ENCODE results near the gene COL6A2. TPM values are rescaled to one million over a fixed set of nuclear protein-coding genes. Genes with fewer than 3 reads are reported as not detected.
"Not testable (repeated sequence)": the region's sequence is repeated elsewhere in the genome, so short reads cannot be mapped to it uniquely, and the experiment has no call there.

COL6A2 gene
- total RNA-seq, 1 experiment from 2014 or later: 15.0 TPM

DNA sequence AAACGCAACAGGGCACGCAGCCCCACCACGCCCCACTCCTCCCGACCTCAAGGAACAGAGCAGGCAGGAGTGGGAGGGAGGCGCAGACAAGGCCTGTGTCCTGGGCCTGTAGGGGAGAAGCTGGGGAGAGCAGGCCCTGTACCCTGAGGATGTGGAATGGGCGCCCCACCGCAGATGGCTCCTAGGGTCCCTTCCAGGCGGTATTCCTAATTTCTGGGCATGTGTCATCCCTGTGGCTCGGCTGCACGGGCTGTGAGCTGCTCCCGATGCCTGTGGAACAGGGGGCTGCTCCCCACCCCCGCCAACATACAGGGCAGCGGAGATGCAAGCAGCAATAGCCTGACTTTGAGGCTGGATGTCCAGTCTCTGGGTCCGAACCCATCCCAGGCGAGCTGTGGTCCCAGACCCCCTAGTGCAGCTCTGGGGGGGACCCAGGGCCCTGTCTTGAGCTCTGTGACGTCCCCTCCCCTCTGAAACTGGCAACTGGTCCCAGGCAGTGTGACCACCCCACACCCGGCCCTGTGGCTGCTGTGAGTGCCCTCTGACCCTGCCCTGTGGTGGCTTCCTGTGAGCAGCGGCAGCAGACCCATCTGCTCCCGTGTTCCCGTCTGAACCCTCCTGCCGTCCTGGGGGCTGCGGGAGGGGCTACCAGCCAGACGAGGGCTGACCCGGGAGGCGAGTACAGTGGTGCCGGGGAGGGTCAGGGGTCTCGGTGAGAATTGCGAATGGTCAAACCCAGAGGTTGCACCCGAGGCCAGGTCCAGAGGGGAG is 13.9 kb upstream of the COL6A2 start:
- no peak for TF ChIP-seq EZH2 (IDR thresholded peaks at IDR 0.05; ENCODE audit: borderline replicate concordance, low read depth, low read length, poor library complexity, severe bottlenecking)
- TF ChIP-seq, protein P1, sequence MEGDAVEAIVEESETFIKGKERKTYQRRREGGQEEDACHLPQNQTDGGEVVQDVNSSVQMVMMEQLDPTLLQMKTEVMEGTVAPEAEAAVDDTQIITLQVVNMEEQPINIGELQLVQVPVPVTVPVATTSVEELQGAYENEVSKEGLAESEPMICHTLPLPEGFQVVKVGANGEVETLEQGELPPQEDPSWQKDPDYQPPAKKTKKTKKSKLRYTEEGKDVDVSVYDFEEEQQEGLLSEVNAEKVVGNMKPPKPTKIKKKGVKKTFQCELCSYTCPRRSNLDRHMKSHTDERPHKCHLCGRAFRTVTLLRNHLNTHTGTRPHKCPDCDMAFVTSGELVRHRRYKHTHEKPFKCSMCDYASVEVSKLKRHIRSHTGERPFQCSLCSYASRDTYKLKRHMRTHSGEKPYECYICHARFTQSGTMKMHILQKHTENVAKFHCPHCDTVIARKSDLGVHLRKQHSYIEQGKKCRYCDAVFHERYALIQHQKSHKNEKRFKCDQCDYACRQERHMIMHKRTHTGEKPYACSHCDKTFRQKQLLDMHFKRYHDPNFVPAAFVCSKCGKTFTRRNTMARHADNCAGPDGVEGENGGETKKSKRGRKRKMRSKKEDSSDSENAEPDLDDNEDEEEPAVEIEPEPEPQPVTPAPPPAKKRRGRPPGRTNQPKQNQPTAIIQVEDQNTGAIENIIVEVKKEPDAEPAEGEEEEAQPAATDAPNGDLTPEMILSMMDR (conservative IDR thresholded peaks at IDR 0.05; ENCODE audit: low read depth, low read length): no peak

DNA sequence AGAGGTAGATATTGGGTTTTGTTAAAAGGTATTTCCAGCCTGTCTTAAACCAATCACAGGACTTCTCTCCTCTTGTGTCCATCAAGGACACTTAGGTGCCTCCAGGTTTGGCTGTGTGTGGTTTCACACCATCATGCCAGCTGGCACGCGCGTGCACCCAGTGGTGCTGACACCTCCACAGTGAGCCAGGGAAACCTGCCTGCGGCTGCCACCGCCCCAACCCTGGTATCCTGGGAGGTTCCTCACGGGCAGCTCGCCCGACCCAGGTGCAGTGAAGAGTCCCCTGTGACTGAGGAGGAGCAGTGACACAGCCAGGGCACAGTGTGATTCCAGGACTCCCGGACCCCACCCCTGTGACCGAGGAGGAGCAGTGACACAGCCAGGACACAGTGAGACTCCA is 13.2 kb upstream of the COL6A2 start:
- TF ChIP-seq EZH2 (IDR thresholded peaks at IDR 0.05; ENCODE audit: borderline replicate concordance, low read depth, low read length, poor library complexity, severe bottlenecking): no peak
- TF ChIP-seq, protein P1 (conservative IDR thresholded peaks at IDR 0.05; ENCODE audit: low read depth, low read length): no peak
- intact Hi-C loops (cut with micrococcal nuclease; ENCODE audit: unreplicated experiment): no loop called here
- no peak overlapping the region for H3K27ac ChIP-seq (ENCODE audit: low read depth, low read length, poor library complexity, severe bottlenecking)
- ChIA-PET POLR2A (ENCODE audit: low non-redundant PET) (no interaction called here), CTCF (no interaction called here)
- no TSS peak for BruUV-seq (replicated peaks)
- no peaks in the 10 kb centered on the region for H3K27me3 ChIP-seq (replicated peaks; ENCODE audit: insufficient read depth, low read depth, low read length, poor library complexity)
- DNase-seq (ENCODE audit: low spot score): no peak
- H3K4me1 ChIP-seq (ENCODE audit: insufficient read depth, low read length, poor library complexity, severe bottlenecking): peaks cover 2% of the 10 kb centered on the region
- no peaks in the 10 kb centered on the region for H3K9me3 ChIP-seq (ENCODE audit: low read depth, low read length, poor library complexity, severe bottlenecking)
- H3K4me3 ChIP-seq (ENCODE audit: low read depth, low read length, poor library complexity, severe bottlenecking): no peak overlapping the region
- no peaks in the 10 kb centered on the region for H3K36me3 ChIP-seq (ENCODE audit: insufficient read depth, low read length, poor library complexity, severe bottlenecking)

More for the DNA sequence above, 13.9 kb upstream of the COL6A2 start:
- Histone ChIP-seq H3K9me3 (ENCODE audit: low read depth, low read length, poor library complexity, severe bottlenecking) (no peaks in the 10 kb centered on the region), H3K4me3 (ENCODE audit: low read depth, low read length, poor library complexity, severe bottlenecking) (no peak overlapping the region), H3K4me1 (ENCODE audit: insufficient read depth, low read length, poor library complexity, severe bottlenecking) (peaks cover 6% of the 10 kb centered on the region), H3K36me3 (ENCODE audit: insufficient read depth, low read length, poor library complexity, severe bottlenecking) (no peaks in the 10 kb centered on the region), H3K27ac (ENCODE audit: low read depth, low read length, poor library complexity, severe bottlenecking) (no peak overlapping the region), H3K27me3 (replicated peaks; ENCODE audit: insufficient read depth, low read depth, low read length, poor library complexity) (no peaks in the 10 kb centered on the region)
- POLR2A ChIA-PET (ENCODE audit: low non-redundant PET): no interaction called here
- CTCF ChIA-PET: no interaction called here
- no peak for DNase-seq (ENCODE audit: low spot score)
- intact Hi-C loops (cut with micrococcal nuclease; ENCODE audit: unreplicated experiment): no loop called here
- no TSS peak for BruUV-seq (replicated peaks)

GRCh38 chr21:46085259-46085658 is 12.7 kb upstream of the COL6A2 start:
- intact Hi-C loops (cut with micrococcal nuclease; ENCODE audit: unreplicated experiment); H3K27me3 ChIP-seq (replicated peaks; ENCODE audit: insufficient read depth, low read depth, low read length, poor library complexity); BruUV-seq (replicated peaks); H3K4me3 ChIP-seq (ENCODE audit: low read depth, low read length, poor library complexity, severe bottlenecking); POLR2A ChIA-PET (ENCODE audit: low non-redundant PET); H3K36me3 ChIP-seq (ENCODE audit: insufficient read depth, low read length, poor library complexity, severe bottlenecking); CTCF ChIA-PET; H3K4me1 ChIP-seq (ENCODE audit: insufficient read depth, low read length, poor library complexity, severe bottlenecking); H3K9me3 ChIP-seq (ENCODE audit: low read depth, low read length, poor library complexity, severe bottlenecking); H3K27ac ChIP-seq (ENCODE audit: low read depth, low read length, poor library complexity, severe bottlenecking); DNase-seq (ENCODE audit: low spot score): not testable (repeated sequence)

DNA sequence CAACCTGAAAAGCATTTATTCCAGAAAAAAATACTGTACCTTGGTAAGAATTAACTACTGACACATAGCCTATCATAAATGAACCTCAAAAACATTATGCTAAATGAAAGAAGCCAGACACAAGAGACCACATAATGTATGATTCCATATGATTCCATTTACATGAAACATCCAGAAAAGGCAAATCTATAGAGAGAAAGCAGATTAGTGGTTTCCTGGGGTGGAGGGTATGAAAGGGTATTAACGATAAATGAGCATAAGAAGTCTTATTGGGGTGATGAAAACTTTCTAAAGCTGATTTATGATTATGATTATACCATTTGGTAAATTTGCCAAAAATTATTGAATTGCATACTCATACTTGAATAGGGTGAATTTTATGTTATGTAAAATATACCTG is 10.3 kb upstream of the COL6A2 start:
- CTCF ChIA-PET: no interaction called here
- POLR2A ChIA-PET (ENCODE audit: low non-redundant PET): no interaction called here

More for the DNA sequence above, 10.3 kb upstream of the COL6A2 start:
- no peak for DNase-seq (ENCODE audit: low spot score)
- intact Hi-C loops (cut with micrococcal nuclease; ENCODE audit: unreplicated experiment): no loop called here
- TF ChIP-seq EZH2 (IDR thresholded peaks at IDR 0.05; ENCODE audit: borderline replicate concordance, low read depth, low read length, poor library complexity, severe bottlenecking): no peak
- TF ChIP-seq, protein P1 (conservative IDR thresholded peaks at IDR 0.05; ENCODE audit: low read depth, low read length): no peak
- BruUV-seq (replicated peaks): no TSS peak
- Histone ChIP-seq H3K27me3 (replicated peaks; ENCODE audit: insufficient read depth, low read depth, low read length, poor library complexity) (no peaks in the 10 kb centered on the region), H3K36me3 (ENCODE audit: insufficient read depth, low read length, poor library complexity, severe bottlenecking) (no peaks in the 10 kb centered on the region), H3K4me1 (ENCODE audit: insufficient read depth, low read length, poor library complexity, severe bottlenecking) (no peaks in the 10 kb centered on the region), H3K27ac (ENCODE audit: low read depth, low read length, poor library complexity, severe bottlenecking) (no peak overlapping the region), H3K4me3 (ENCODE audit: low read depth, low read length, poor library complexity, severe bottlenecking) (no peak overlapping the region), H3K9me3 (ENCODE audit: low read depth, low read length, poor library complexity, severe bottlenecking) (no peaks in the 10 kb centered on the region)
